SH-SY5Y (cell line): ENCODE measurements around the gene DTWD1.

Experiments
- GATA2 ChIP-seq: IDR thresholded peaks from 2 replicates; pipeline ENCODE4 v1.6.1; 2011; ENCODE audit warnings: mild to moderate bottlenecking, low read depth, low read length
- GATA3 ChIP-seq: IDR thresholded peaks from 2 replicates; pipeline ENCODE4 v1.6.1; 2011; ENCODE audit warnings: low read depth, mild to moderate bottlenecking, low read length, moderate library complexity

Gene DTWD1

GRCh38 chr15:49620658-49621368, at the start of gene DTWD1, which contains the start of gene FAM227B:
Gene DTWD1 (plus strand): TSS chr15:49621048. CDS start chr15:49625168, 4,120 bp downstream.
Gene FAM227B (minus strand): TSS chr15:49620818. CDS start chr15:49615171, 5,647 bp downstream.
- TF ChIP-seq GATA3 = no peak
- TF ChIP-seq GATA2 = peak; percentile 54

GRCh38 chr15:49573421-49573820, 47.4 kb upstream of the DTWD1 start:
- TF ChIP-seq GATA2 (no peak), GATA3 (no peak)

GRCh38 chr15:49589030-49589429, 31.8 kb upstream of the DTWD1 start:
- TF ChIP-seq GATA3 (no peak), GATA2 (no peak)

- TF ChIP-seq GATA2 = no peak
- TF ChIP-seq GATA3 = no peak
Observed at GRCh38 chr15:49604625-49605409, 16.0 kb upstream of the DTWD1 start.

- TF ChIP-seq GATA2 = no peak
- TF ChIP-seq GATA3 = no peak
Observed at GRCh38 chr15:49605588-49605987, 15.3 kb upstream of the DTWD1 start.

- TF ChIP-seq GATA3 = no peak
- TF ChIP-seq GATA2 = no peak
Observed at GRCh38 chr15:49606594-49606993, 14.3 kb upstream of the DTWD1 start.

- no peak for TF ChIP-seq GATA3
- no peak for TF ChIP-seq GATA2
Observed at GRCh38 chr15:49610157-49610918, 10.5 kb upstream of the DTWD1 start.

- TF ChIP-seq GATA3 (no peak), GATA2 (no peak)
Observed at GRCh38 chr15:49619226-49619625, 1.6 kb upstream of the DTWD1 start.

- TF ChIP-seq GATA2 (no peak), GATA3 (no peak)
Observed at GRCh38 chr15:49620199-49620598, 649 bp upstream of the DTWD1 start.

GRCh38 chr15:49621401-49621811, 558 bp downstream of the DTWD1 start:
- no peak for TF ChIP-seq GATA3
- TF ChIP-seq GATA2 = no peak

- no peak for TF ChIP-seq GATA3
- TF ChIP-seq GATA2 = no peak
Observed at GRCh38 chr15:49621887-49622286, 1.0 kb downstream of the DTWD1 start.

GRCh38 chr15:49622561-49622960, 1.7 kb downstream of the DTWD1 start:
- no peak for TF ChIP-seq GATA3
- TF ChIP-seq GATA2 = no peak

GRCh38 chr15:49624056-49624455, 3.2 kb downstream of the DTWD1 start:
- TF ChIP-seq GATA3 (no peak), GATA2 (no peak)

GRCh38 chr15:49625460-49626036, 4.7 kb downstream of the DTWD1 start:
- no peak for TF ChIP-seq GATA2
- no peak for TF ChIP-seq GATA3

GRCh38 chr15:49627407-49627877, 6.6 kb downstream of the DTWD1 start:
- TF ChIP-seq GATA3 = no peak
- TF ChIP-seq GATA2 = no peak

GRCh38 chr15:49628379-49628778, 7.5 kb downstream of the DTWD1 start:
- TF ChIP-seq GATA2 (no peak), GATA3 (no peak)
